Measurements from ENCODE around the gene CCDC34.

The CCDC34 gene

GRCh38 chr11:27362749-27363575, at the start of gene CCDC34:
Gene CCDC34, minus strand, starts transcription at chr11:27363215. Its CDS starts 21 bp downstream, at chr11:27363194.
- DNase-seq = peak; percentile 87

- DNase-seq = no peak
Measured at GRCh38 chr11:27412192-27412691, 49.2 kb upstream of the CCDC34 start.

GRCh38 chr11:27411328-27411727, 48.3 kb upstream of the CCDC34 start:
- DNase-seq = no peak

GRCh38 chr11:27410272-27410671, 47.3 kb upstream of the CCDC34 start:
- no peak for DNase-seq

GRCh38 chr11:27409742-27410141, 46.7 kb upstream of the CCDC34 start:
- DNase-seq = no peak

GRCh38 chr11:27409049-27409448, 46.0 kb upstream of the CCDC34 start:
- DNase-seq = no peak

- no peak for DNase-seq
Measured at GRCh38 chr11:27408246-27408800, 45.3 kb upstream of the CCDC34 start.

GRCh38 chr11:27406498-27407354, 43.7 kb upstream of the CCDC34 start:
- DNase-seq = no peak

- no peak for DNase-seq
Measured at GRCh38 chr11:27405134-27405533, 42.1 kb upstream of the CCDC34 start.

- no peak for DNase-seq
Measured at GRCh38 chr11:27404427-27404826, 41.4 kb upstream of the CCDC34 start.

GRCh38 chr11:27403195-27403594, 40.2 kb upstream of the CCDC34 start:
- DNase-seq = no peak

GRCh38 chr11:27402450-27402849, 39.4 kb upstream of the CCDC34 start:
- no peak for DNase-seq

- DNase-seq = no peak
Measured at GRCh38 chr11:27401833-27402316, 38.9 kb upstream of the CCDC34 start.

- no peak for DNase-seq
Measured at GRCh38 chr11:27401280-27401832, 38.3 kb upstream of the CCDC34 start.

GRCh38 chr11:27398400-27398770, 35.4 kb upstream of the CCDC34 start:
- no peak for DNase-seq

GRCh38 chr11:27397624-27398399, 34.8 kb upstream of the CCDC34 start:
- no peak for DNase-seq

GRCh38 chr11:27396259-27396839, 33.3 kb upstream of the CCDC34 start:
- DNase-seq = no peak

GRCh38 chr11:27395556-27396258, 32.7 kb upstream of the CCDC34 start:
- no peak for DNase-seq

GRCh38 chr11:27394781-27395228, 31.8 kb upstream of the CCDC34 start:
- DNase-seq = no peak

GRCh38 chr11:27392278-27393114, 29.5 kb upstream of the CCDC34 start:
- DNase-seq = peak; percentile 50
